ENCODE results near the gene TSHZ3.

Gene TSHZ3

GRCh38 chr19:31349160-31349881 lies at the start of gene TSHZ3:
Gene TSHZ3, minus strand, starts transcription at chr19:31349436. Its CDS starts 217 bp downstream, at chr19:31349219.
- DNase-seq: peak in 44 of 56 donors; percentile 12 to 73 (median 45)

- DNase-seq: no peak
Measured at GRCh38 chr19:31397308-31397707, 48.1 kb upstream of the TSHZ3 start.

- DNase-seq: no peak
Measured at GRCh38 chr19:31392464-31392863, 43.2 kb upstream of the TSHZ3 start.

- no peak for DNase-seq
Measured at GRCh38 chr19:31391518-31391917, 42.3 kb upstream of the TSHZ3 start.

- DNase-seq: no peak
Measured at GRCh38 chr19:31390711-31391110, 41.5 kb upstream of the TSHZ3 start.

- no peak for DNase-seq
Measured at GRCh38 chr19:31389874-31390273, 40.6 kb upstream of the TSHZ3 start.

- no peak for DNase-seq
Measured at GRCh38 chr19:31387717-31388301, 38.6 kb upstream of the TSHZ3 start.

GRCh38 chr19:31386806-31387205 lies 37.6 kb upstream of the TSHZ3 start:
- DNase-seq: no peak

- DNase-seq: no peak
Measured at GRCh38 chr19:31385744-31386143, 36.5 kb upstream of the TSHZ3 start.

- DNase-seq: no peak
Measured at GRCh38 chr19:31383553-31383952, 34.3 kb upstream of the TSHZ3 start.

- DNase-seq: no peak
Measured at GRCh38 chr19:31380854-31381253, 31.6 kb upstream of the TSHZ3 start.

- DNase-seq: no peak
Measured at GRCh38 chr19:31378404-31378803, 29.2 kb upstream of the TSHZ3 start.

GRCh38 chr19:31377736-31378135 lies 28.5 kb upstream of the TSHZ3 start:
- no peak for DNase-seq

GRCh38 chr19:31372246-31372781 lies 23.1 kb upstream of the TSHZ3 start:
- DNase-seq: no peak

GRCh38 chr19:31370216-31370615 lies 21.0 kb upstream of the TSHZ3 start:
- DNase-seq: no peak

GRCh38 chr19:31364963-31365362 lies 15.7 kb upstream of the TSHZ3 start:
- no peak for DNase-seq

GRCh38 chr19:31361728-31362127 lies 12.5 kb upstream of the TSHZ3 start:
- no peak for DNase-seq

- DNase-seq: no peak
Measured at GRCh38 chr19:31357315-31357673, 8.1 kb upstream of the TSHZ3 start.

GRCh38 chr19:31356587-31357314 lies 7.5 kb upstream of the TSHZ3 start:
- peak in 5 of 56 donors; percentile 3 to 54 (median 18) for DNase-seq

- no peak for DNase-seq
Measured at GRCh38 chr19:31355665-31356289, 6.5 kb upstream of the TSHZ3 start.

GRCh38 chr19:31354799-31355664 lies 5.8 kb upstream of the TSHZ3 start:
- no peak for DNase-seq

Data from nucleus accumbens (tissue), 56 donors.